ENCODE results near the gene SORBS1.

SORBS1 gene

DNA sequence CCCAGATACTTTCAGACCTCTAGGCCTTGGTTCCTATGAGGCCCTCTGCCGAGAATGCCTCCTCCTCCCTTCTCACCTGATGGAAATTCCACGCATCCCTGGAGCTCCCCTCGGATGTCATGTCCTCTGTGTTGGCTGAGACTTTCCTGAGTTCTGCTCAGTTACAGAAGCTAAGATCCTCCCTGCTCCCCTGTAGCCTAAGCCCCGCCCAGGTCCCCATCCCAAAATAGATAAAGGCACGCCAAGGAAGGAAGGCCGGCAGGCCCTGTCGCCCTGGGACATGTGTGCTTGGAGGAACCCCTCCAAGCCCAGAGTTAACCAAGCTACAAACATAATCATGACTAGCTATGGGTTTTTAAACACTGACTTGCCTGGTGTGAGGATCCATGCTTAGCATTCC, 123.5 kb downstream of the SORBS1 start:
- no peak for DNase-seq (ENCODE audit: low read depth in 2 of 2)

DNA sequence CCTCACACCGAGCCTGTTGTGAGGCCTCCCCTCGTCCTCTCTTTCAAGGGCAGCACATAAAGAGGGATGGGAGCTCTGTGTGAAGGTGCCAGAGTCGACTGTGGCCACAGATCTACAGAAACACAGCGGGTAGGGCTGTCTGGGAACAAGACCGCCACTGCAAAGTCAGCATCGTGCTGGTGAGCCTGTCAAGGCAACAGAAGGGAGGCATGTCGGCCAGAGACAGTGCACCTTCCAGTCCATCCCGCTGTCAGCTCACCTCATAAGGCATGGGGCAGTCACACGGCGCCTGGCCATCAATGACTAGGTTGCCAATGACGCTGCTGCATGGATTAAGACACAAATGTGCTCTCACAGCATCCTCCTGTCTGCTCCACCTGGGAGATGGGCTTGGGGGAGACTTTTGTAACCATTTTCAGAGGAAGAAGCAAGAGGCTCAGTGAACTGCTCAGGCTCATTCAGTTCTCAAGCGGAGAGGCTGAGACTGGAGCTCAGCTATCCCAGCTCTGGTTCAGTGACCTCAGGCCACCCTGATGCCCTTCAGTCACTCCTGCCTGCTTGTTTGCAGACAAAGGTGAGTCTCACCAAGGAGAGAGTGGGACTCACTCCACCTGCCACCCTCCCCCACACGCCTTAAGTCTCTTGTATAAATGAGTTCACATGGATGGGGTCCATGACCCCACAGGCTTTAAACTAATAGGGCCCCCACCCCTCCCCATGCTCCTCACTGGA, 125.5 kb downstream of the SORBS1 start:
- no peak for DNase-seq (ENCODE audit: low read depth in 2 of 2)

- no peak for DNase-seq (ENCODE audit: low read depth in 2 of 2)
Observed at GRCh38 chr10:95434583-95434982, 126.6 kb downstream of the SORBS1 start.

DNA sequence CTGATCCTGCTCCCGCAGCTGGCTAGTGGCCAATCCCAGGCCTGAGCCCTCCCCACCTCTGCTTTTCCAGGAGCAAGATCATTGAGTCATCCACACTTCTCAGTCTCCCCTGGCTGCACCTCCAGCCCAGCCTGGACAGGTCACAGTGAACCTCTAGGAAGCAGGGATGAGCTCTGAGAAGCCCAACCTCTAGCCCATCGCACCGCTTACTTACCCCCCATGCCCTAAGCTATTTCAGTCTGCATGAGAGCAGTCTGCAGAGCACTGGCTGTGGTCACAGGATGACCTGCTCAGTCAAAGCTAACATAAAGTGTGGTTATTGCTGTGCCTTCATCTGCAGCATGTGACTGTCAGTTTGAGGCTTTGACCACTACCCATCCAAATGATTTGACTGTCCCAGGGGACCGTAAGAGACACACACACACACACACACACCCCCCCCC, 129.2 kb downstream of the SORBS1 start:
- DNase-seq (ENCODE audit: low read depth in 2 of 2), result no peak

DNA sequence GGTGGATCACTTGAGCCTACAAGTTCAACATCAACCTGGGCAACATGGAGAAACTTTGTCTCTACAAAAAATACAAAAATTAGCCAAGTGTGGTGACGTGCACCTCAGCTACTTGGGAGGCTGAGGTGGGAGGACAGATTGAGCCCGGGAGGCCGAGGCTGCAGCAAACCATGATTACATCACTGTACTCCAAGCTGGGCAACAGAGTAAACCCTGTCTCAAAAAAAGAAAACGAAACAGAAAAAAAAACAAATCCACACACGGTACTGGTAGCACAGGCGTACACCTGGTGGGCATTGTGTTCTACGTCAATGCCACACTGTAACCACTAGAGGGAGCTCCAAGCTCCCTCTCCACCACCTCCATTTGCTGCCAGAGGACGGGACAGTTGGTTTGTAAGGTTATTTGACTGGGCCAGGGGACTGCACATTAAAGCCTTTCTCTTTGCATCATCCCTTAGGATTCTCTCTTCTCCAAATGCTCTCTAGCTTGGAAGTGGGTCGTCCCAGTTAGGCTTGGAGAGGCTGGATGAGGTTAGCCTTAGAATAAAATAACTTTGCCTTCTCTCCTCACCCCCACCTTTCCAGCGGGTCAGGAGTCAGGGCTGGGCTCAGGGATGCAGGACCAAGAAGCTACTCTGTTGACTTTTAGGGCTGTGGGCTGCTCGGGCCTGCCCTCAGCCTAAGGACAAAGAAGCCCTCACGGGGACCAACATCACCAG, 130.8 kb downstream of the SORBS1 start:
- peak; percentile 2 to 14 for DNase-seq (ENCODE audit: low read depth in 2 of 2)

- no peak for DNase-seq (ENCODE audit: low read depth in 2 of 2)
Observed at GRCh38 chr10:95429639-95430038, 131.5 kb downstream of the SORBS1 start.

GRCh38 chr10:95428701-95429100, 132.5 kb downstream of the SORBS1 start:
- no peak for DNase-seq (ENCODE audit: low read depth in 2 of 2)

DNA sequence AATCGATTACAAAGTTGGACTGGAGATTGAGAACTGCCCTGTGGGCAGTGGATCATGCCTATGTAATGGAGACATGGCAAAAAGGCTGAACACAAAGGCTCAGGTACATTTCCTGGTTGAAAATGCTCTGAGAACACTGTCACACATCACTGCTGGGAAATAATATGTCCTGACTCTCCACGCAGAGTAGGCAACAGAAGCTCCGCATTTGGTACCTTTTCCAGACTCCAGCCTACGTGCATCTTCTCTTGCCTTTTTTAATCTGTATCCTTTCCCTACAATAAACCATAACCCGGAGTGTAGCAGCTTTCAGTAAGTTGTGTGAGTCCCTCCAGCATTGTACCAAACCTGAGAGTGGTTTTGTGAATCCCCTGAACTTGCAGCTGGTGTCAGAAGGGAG, 134.7 kb downstream of the SORBS1 start:
- no peak for DNase-seq (ENCODE audit: low read depth in 2 of 2)

- DNase-seq (ENCODE audit: low read depth in 2 of 2), result no peak
Observed at GRCh38 chr10:95425592-95426465, 135.3 kb downstream of the SORBS1 start.

DNA sequence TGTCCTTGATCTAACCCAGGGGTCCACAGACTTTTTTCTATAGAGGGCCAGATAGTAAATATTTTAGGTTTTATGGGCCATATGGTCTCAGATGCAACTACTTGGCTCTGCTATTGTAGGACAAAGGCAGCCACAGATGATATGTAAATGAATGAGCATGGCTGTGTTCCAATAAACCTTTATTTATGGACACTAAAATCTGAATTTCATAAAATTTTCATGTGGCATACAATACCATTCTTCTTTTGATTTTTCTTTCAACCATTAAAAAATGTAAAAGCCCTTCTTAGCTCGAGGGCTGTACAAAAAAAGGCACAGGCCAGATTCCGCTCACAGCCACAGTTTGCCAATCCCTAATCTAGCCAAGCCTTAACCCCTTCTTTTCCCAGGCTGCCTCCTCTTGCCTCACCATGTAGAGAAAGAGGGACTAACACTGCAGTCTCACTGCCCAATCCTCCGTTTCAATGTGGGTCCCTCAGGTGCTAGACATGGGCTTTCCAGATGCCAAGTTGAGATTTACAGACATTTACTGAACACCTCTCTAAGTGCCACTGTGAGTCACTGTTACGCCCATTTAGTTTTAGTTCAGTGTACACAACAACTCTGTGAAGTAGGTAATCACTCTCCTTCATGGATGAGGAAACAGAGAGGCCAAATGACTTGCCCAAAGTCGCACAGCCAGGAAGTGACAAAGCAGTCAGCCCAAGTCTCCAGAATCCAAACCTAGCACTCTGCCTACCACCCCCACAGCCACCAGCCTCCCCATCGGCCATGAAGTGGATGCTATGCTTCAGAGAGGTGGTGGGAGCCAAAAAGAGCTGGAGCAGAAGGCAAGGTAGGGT, 137.8 kb downstream of the SORBS1 start:
- DNase-seq (ENCODE audit: low read depth in 2 of 2), result no peak

DNA sequence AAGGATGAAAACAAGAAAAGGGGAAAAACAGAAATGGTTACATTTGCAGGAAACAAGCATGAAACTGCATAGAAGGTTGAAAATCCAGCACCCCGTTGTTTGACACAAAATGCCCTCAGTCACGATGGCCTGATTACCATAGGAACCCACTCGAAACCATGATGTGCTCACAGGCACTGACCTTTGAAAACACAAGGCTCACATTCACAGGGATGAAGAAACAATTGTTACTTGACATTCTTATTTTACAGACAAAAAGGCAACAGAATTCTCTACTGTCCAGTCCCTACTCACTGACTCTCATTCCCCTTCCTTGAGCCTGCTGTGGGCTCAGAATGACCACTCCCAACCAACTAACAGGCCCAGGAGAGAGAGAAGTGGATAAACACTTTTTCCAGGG, 138.9 kb downstream of the SORBS1 start:
- DNase-seq (ENCODE audit: low read depth in 2 of 2), result no peak

DNA sequence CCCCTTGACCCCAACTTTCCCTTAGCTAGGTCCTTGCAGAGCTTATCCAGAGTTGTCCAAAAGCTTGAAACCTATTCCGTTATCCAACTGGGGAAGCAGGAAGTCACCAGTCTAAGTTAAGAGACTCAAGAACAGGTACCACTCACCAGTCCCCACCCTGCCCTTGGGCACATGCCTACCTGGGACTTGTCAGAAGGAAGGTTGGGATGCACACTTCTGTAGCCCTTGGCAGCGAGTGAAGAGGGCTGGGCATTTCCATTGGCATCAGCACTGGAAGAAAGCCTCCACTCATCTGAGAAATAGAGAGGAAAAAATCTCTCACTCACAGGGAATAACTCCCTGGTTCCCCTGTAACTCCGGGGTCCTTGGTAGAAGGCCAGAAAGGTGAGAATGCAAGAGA, 139.4 kb downstream of the SORBS1 start:
- DNase-seq (ENCODE audit: low read depth in 2 of 2), result no peak

DNA sequence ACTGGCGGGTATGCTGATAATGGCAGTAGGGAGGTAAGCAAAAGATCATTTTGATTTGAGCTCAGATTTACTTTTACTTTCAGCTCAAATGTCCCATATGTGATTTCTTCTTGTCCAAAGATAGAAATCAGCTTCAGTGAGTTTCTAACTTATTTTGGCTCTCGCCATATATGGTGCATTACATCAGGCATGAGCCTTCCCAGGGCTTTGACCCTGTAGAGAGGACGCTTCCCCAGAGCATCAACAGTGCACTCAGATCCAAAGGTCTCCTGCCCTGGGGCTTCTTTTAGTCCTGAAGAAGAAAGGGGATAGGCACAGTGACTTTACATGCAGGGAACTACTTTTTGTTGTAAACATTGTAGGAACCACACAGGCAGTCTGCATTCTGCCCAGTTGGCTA, 141.8 kb downstream of the SORBS1 start:
- no peak for DNase-seq (ENCODE audit: low read depth in 2 of 2)

DNA sequence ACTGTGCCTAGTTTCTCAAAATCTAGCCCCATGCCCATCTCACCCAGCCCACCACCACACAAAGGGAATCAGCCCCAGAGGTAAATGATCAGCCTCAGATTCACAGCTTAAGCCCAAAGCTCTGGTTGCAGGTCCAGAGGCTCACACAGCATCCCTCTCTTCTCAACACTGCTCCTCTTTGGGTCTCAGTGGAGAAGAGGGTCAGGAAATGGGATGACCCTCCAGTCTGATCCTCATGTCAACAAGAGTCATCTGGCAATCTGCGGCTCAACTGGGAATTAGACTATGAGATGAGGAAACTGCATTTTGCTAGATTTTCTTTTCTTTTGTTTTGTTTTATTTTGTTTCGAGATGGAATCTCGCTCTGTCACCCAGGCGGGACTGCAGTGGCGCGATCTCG, 144.2 kb downstream of the SORBS1 start:
- no peak for DNase-seq (ENCODE audit: low read depth in 2 of 2)

GRCh38 chr10:95416270-95416669, 144.9 kb downstream of the SORBS1 start:
- no peak for DNase-seq (ENCODE audit: low read depth in 2 of 2)

DNA sequence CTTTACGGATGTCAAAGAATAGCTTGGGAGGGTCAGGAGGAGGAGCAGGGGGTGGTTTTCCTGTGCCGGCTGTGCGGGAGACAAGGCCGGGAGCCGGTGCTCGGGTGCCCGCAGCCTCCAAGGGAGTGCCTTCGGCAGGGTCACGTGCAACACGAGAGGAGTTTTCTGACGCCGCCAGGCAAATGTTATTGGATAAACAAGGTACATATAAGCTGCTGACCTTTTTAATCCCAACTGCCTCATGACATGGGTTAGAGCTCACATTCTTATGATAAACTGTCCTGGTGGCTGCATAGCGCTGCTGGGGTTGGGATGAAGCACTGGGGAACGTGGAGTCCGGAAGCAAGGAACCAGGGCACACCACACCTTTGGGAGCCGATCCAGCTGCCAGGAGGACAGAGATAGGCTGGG, 145.5 kb downstream of the SORBS1 start:
- DNase-seq (ENCODE audit: low read depth in 2 of 2), result no peak

GRCh38 chr10:95414844-95415485, 146.2 kb downstream of the SORBS1 start:
- no peak for DNase-seq (ENCODE audit: low read depth in 2 of 2)

DNA sequence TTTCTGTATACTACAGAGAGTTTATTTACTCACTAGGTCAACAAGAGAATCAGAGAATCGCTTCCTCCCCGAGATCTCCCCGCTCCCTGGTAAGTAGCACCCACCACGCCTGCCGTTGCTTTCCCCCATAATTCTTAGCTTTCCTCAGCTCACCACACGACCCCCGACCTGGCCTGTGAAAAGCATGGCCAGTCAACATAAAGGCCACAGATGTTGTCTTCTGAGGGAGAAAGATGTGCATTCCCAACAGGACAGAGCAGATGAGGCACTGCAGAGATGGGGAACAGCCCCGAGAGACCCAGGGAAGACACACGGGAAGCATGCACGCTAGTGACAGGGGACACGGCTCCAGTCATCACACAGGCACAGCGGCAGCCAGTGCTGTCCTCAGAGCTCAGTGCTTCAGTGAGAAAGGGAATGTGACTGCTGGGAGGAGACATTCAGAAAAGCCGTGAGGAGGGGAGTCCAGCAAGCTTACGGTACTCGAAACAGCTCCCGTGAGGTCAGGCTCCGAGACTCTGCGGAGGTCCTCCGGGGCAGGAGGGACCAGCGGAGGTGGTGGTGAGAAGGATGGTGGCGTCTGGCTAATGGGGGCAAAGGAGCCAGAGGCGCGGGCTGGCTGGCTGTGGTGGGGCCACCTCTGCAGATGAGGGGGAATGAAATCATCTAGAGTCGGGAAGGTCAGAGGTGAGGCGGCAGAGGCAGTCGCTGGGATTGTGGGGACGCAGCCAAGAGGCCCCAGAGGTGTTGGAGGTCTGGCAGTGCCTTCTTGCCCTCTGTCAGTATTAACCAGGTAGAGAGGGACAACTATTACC, 146.9 kb downstream of the SORBS1 start:
- no peak for DNase-seq (ENCODE audit: low read depth in 2 of 2)

DNA sequence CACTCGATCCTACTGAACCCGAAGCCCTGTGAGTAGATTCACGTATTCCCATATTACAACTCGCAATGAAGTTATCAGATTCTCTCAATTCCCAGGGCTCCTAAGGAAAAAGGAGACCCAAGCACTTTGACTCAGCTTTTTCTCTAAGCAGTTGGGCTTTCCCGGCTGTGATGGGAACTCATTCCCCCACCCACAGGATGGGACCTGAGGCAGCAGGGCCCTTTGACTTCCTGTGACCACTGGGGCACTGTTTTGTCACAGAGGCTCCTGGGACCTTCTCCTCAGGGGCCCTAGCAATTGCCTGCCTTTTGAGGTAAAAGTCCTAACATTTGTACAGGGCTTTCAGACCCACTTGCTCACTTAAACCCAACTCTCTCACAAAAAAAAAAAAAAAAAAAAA, 147.6 kb downstream of the SORBS1 start:
- no peak for DNase-seq (ENCODE audit: low read depth in 2 of 2)

DNA sequence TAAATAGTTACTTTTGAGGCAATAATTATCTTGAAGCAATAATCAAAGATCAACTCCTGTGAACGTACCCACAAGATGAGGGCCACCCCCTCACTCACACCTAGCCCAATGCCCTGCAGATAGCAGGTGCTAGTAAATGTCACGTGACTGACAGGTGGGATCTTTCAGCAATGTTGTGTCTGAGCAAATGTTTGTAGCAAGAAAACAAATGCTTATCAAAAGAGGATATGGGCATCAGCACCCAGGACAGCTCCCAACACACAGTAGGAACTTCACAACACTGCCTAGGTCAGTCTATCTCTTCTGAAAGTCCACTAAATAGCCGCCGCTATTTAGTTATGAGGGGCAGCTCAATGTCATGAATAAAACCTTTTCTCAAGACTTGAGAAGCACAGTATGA, 149.5 kb downstream of the SORBS1 start:
- DNase-seq (ENCODE audit: low read depth in 2 of 2), result no peak
